ENCODE data around the gene ESRRA.

ESRRA gene

DNA sequence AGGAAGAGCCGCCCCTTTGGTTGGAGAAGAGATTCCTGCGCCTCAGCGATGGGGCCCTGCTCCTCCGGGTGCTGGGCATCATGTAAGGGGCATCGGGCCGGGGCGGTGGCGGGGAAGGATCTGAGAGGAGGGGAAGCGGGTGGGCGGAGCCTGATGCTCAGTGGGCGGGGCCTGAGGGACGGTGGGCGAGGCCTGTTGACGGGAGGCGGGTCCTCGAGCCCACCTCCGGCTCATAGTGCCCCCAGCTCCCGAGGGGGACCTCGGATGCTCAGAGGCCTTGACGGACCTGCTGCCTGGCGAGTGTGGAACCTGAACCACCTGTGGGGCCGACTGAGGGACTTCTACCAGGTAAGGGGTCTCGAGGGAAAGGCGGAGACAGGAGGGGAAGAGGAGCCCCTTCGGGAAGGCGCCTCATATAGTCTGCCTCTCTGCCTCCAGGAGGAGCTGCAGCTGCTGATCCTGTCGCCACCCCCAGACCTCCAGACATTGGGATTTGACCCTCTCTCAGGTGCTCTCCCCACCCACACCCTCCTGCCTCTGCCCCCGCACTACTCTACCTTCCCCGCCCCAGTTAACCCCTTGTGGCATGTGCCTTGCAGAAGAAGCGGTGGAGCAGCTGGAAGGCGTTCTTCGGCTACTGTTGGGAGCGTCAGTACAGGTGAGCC is 35.5 kb downstream of the ESRRA start:
- Mint-ChIP-seq H3K36me3 (peaks cover 72% of the 10 kb centered on the region), H3K27ac (peak overlapping the region; percentile 83), H3K9me3 (no peaks in the 10 kb centered on the region), H3K4me3 (peak overlapping the region; percentile 90), H3K4me1 (peaks cover 41% of the 10 kb centered on the region)
- ATAC-seq (peak; percentile 65), DNase-seq (ENCODE audit: low spot score in 2 of 2) (peak; percentile 81 to 95)

DNA sequence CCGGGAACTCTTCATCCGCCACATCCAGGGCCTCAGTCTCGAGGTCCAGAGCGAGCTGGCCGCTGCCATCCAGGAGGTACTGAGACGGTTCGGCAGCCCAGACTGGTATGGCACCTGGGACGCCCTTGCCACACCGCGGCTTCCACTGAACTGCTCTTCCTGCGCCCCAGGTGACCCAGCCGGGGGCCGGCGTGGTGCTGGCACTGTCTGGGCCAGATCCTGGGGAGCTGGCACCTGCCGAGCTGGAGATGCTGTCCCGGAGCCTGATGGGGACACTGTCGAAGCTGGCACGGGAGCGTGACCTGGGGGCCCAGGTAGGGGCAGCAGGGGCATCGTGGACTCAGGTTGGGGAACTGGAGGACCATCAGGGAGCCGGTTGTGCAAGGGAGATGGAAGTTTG is 36.1 kb downstream of the ESRRA start:
- Mint-ChIP-seq H3K4me3 (peak overlapping the region; percentile 90), H3K36me3 (peaks cover 79% of the 10 kb centered on the region), H3K9me3 (no peaks in the 10 kb centered on the region), H3K4me1 (peaks cover 41% of the 10 kb centered on the region), H3K27ac (peak overlapping the region; percentile 83)
- DNase-seq (ENCODE audit: low spot score in 2 of 2), result no peak
- no peak for ATAC-seq

DNA sequence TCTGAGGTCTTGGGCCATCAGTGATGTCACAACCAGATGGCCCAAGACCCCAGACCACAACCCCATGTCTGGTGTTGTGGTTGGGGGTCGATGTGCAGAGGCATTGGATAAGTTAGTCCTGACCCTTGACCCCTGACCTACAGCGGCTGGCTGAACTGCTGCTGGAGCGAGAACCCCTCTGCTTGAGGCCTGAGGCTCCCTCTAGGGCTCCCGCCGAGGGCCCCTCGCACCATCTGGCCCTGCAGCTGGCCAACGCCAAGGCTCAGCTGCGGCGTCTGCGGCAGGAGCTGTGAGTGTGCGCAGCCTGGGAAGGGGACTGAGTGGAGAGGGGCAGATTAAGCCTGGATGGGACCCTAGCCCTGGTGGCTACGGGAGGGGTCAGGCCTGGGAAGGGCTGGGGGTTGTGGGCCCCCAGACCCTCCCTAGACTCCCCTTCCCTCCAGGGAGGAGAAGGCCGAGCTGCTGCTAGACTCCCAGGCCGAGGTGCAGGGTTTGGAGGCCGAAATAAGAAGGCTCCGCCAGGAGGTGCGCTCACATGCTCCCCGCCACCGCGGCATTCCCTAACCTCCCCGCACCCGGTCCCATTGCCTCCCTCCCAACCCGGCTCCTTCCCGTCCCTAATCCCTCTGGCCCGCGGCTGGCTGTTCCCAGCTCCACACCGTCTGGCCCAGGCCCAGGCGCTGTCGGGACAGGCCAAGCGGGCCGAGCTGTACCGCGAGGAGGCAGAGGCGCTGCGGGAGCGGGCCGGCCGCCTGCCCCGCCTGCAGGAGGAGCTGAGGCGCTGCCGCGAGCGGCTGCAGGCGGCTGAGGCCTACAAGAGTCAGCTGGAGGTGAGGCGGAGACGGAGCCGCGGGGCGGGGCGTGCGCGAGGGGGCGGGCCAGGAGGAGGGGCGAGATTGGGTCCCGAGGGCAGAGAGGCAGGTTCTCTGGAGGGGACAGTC is 36.8 kb downstream of the ESRRA start:
- Mint-ChIP-seq H3K9me3 (no peaks in the 10 kb centered on the region), H3K4me1 (peaks cover 44% of the 10 kb centered on the region), H3K4me3 (peak overlapping the region; percentile 90), H3K36me3 (peaks cover 86% of the 10 kb centered on the region), H3K27ac (peak overlapping the region; percentile 83)
- ATAC-seq, result peak; percentile 78
- DNase-seq (ENCODE audit: low spot score in 2 of 2), result peak; percentile 80 to 95

GRCh38 chr11:64342869-64343745 is 37.8 kb downstream of the ESRRA start:
- Mint-ChIP-seq H3K4me1 (peaks cover 46% of the 10 kb centered on the region), H3K36me3 (peaks cover 88% of the 10 kb centered on the region), H3K4me3 (peak overlapping the region; percentile 90), H3K27ac (no peak overlapping the region), H3K9me3 (no peaks in the 10 kb centered on the region)
- DNase-seq (ENCODE audit: low spot score in 2 of 2), result no peak
- ATAC-seq, result no peak

DNA sequence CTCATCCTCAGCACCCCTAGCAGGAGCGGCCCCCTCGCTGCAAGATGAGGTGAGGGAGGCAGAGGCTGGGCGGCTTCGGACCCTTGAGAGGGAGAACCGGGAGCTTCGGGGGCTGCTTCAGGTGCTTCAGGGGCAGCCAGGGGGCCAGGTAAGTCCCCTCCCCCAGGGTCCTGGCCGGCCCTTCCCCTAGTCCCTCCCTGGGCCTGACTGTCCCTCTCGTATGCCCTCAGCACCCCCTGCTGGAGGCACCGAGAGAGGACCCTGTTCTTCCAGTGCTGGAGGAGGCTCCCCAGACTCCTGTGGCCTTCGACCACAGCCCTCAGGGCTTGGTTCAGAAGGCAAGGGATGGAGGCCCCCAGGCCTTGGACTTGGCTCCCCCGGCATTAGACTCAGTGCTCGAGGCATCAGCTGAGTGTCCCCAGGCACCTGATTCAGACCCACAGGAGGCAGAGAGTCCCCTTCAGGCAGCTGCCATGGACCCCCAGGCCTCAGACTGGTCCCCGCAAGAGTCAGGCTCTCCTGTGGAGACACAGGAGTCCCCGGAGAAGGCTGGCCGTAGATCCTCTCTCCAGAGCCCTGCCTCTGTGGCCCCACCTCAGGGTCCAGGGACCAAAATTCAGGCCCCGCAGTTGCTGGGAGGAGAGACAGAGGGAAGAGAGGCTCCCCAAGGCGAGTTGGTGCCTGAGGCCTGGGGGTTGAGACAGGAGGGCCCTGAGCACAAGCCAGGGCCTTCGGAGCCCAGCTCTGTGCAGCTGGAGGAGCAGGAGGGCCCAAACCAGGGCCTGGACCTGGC is 38.6 kb downstream of the ESRRA start:
- Mint-ChIP-seq H3K4me1 (peaks cover 41% of the 10 kb centered on the region), H3K27ac (no peak overlapping the region), H3K9me3 (no peaks in the 10 kb centered on the region), H3K4me3 (no peak overlapping the region), H3K36me3 (peaks cover 84% of the 10 kb centered on the region)
- ATAC-seq, result no peak
- no peak for DNase-seq (ENCODE audit: low spot score in 2 of 2)

DNA sequence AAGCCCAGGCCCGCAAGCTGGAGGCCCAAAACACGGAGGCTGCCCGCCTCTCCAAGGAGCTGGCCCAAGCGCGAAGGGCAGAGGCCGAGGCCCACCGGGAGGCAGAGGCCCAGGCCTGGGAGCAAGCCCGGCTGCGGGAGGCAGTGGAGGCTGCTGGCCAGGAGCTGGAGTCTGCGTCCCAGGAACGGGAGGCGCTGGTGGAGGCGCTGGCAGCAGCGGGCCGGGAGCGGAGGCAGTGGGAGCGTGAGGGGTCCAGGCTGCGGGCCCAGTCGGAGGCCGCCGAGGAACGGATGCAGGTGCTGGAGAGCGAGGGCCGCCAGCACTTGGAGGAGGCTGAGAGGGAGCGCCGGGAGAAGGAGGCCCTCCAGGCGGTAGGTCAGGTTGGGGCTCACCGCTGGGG is 39.5 kb downstream of the ESRRA start:
- peaks cover 84% of the 10 kb centered on the region for H3K36me3 Mint-ChIP-seq
- no peaks in the 10 kb centered on the region for H3K9me3 Mint-ChIP-seq
- H3K4me3 Mint-ChIP-seq, result no peak overlapping the region
- H3K4me1 Mint-ChIP-seq, result peaks cover 33% of the 10 kb centered on the region
- H3K27ac Mint-ChIP-seq, result peak overlapping the region; percentile 70
- ATAC-seq, result no peak
- DNase-seq (ENCODE audit: low spot score in 2 of 2), result no peak

DNA sequence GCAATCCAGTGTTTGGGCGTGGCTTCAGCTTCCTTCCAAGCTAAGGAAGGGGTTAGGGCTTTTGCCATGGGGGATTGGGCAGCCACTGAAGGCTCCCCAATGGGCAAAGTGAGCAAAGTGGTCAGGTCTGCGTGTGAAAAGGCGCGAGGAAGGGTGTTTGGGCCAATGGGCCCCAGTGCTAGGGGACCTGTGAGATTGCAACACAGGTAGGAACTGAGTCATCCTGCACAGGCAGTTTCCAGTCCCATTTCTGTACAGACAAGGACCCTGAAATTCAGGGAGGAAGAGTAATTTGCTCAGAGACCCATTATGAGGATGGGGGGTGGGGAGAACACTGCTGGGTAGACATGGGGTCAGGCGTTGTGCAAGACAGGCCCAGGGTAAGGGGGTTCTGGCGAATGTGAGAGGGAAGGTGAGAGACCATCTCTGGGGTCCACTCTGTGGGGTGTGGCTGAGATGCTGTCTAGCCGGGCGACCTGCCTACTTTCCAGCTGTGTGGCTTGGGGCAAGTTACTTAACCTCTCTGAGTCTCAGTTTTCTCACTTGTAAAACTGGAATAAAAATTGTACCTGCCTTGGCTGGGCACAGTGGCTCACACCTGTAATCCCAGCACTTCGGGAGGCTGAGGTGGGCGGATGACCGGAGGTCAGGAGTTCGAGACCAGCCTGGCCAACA is 42.0 kb downstream of the ESRRA start:
- ATAC-seq (no peak), DNase-seq (ENCODE audit: low spot score in 2 of 2) (no peak)
- Mint-ChIP-seq H3K4me3 (no peak overlapping the region), H3K9me3 (no peaks in the 10 kb centered on the region), H3K36me3 (peaks cover 89% of the 10 kb centered on the region), H3K4me1 (peaks cover 14% of the 10 kb centered on the region), H3K27ac (peak overlapping the region; percentile 70)

DNA sequence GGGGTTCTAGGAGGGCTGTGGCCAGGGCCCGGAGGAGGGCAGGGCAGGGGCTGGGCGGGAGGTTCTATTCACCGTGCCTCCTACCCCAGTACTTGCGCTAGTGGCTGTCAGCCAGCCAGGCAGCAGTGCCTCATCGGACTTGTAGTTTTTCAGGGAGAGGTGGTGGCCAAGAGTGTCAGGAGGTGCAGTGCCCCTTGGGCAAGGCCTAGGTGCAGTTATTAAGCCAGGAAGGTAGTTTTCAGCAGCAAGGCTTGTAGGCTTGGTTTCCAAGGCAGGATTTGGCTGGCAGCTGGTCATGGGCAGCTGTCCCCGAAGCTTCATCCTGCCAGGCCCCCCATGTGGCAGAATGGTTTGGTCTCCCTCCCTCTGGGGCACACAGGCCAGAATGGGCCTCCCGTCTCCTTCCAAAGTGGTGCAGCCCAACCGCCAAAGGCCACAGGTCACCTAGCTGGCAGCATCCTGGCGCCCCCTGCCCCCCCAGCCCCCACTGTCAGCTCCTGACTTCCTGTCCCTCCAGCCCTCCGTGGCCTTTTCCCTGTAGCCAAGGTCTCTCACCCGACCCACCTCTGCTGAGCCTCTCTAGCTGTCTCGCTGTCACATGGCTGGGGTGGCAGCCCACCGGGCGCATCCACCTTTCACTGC is 43.2 kb downstream of the ESRRA start:
- H3K9me3 Mint-ChIP-seq, result no peaks in the 10 kb centered on the region
- DNase-seq (ENCODE audit: low spot score in 2 of 2) (no peak), ATAC-seq (no peak)
- H3K36me3 Mint-ChIP-seq, result peaks cover 94% of the 10 kb centered on the region
- peak overlapping the region; percentile 37 for H3K27ac Mint-ChIP-seq
- peaks cover 14% of the 10 kb centered on the region for H3K4me1 Mint-ChIP-seq
- H3K4me3 Mint-ChIP-seq, result no peak overlapping the region

DNA sequence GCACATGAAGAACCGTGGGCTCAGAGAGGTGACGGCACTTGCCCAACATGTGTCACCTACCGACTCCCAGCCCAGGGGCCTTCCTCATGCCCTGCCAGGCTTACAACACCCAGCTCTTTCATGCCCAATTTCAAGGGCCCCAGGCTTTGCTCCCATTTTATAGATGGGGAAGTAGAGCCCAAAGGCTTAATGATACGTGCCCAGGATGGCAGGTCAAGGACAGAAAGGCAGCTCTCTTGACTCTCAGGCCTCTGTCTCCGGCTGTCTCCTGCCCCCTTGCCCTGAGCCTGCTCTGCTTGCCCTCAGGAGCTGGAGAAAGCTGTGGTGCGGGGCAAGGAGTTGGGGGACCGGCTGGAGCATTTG is 43.7 kb downstream of the ESRRA start:
- no peak for DNase-seq (ENCODE audit: low spot score in 2 of 2)
- no peak for ATAC-seq
- Mint-ChIP-seq H3K4me1 (peaks cover 14% of the 10 kb centered on the region), H3K9me3 (no peaks in the 10 kb centered on the region), H3K4me3 (no peak overlapping the region), H3K27ac (peak overlapping the region; percentile 37), H3K36me3 (peaks cover 89% of the 10 kb centered on the region)

DNA sequence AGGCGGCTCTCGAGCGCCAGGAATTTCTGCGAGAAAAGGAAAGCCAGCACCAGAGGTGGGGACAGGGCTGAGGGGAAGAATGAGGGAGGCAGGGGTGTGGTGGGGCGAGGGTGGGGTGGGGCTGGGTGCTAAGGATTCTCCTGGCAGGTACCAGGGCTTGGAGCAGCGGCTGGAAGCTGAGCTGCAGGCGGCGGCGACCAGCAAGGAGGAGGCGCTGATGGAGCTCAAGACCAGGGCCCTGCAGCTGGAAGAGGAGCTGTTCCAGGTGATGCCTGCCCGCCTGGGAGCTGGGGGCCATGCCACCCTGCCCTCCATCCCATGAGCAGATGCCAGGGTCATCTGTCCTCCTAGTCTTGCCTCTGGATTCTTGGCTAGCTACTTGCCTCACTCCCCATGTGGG is 44.1 kb downstream of the ESRRA start:
- H3K27ac Mint-ChIP-seq, result no peak overlapping the region
- no peak for DNase-seq (ENCODE audit: low spot score in 2 of 2)
- ATAC-seq, result no peak

DNA sequence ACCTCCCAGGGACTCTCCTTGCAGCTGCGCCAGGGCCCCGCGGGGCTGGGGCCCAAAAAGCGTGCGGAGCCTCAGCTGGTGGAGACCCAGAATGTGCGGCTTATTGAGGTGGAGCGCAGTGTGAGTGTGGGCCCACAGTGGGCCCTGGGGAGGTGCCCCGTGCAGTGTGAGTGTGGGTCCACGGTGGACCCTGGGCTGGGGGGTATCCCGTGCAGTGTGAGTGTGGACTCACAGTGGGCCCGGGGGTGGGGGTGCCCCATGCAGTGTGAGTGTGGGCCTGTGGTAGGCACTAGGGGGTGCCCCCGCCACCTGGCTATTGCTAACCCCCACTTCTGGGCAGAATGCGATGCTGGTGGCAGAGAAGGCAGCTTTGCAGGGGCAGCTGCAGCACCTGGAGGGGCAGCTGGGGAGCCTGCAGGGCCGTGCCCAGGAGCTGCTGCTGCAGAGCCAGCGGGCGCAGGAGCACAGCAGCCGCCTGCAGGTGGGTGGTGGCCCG is 45.9 kb downstream of the ESRRA start:
- H3K27ac Mint-ChIP-seq, result peak overlapping the region; percentile 54
- no peak for ATAC-seq

More for the DNA sequence above, 44.1 kb downstream of the ESRRA start:
- peaks cover 14% of the 10 kb centered on the region for H3K4me1 Mint-ChIP-seq
- peaks cover 85% of the 10 kb centered on the region for H3K36me3 Mint-ChIP-seq
- H3K9me3 Mint-ChIP-seq, result no peaks in the 10 kb centered on the region
- H3K4me3 Mint-ChIP-seq, result no peak overlapping the region

GRCh38 chr11:64352099-64352994 is 47.0 kb downstream of the ESRRA start:
- Mint-ChIP-seq H3K4me1 (peaks cover 8% of the 10 kb centered on the region), H3K27ac (no peak overlapping the region), H3K9me3 (no peaks in the 10 kb centered on the region), H3K4me3 (no peak overlapping the region), H3K36me3 (peaks cover 76% of the 10 kb centered on the region)
- ATAC-seq (no peak), DNase-seq (ENCODE audit: low spot score in 2 of 2) (no peak)

More for the DNA sequence above, 45.9 kb downstream of the ESRRA start:
- Mint-ChIP-seq H3K36me3 (peaks cover 80% of the 10 kb centered on the region), H3K4me1 (peaks cover 7% of the 10 kb centered on the region), H3K9me3 (no peaks in the 10 kb centered on the region), H3K4me3 (no peak overlapping the region)
- DNase-seq (ENCODE audit: low spot score in 2 of 2), result no peak

Measured in stimulated activated effector memory CD8-positive, alpha-beta T cell treated with anti-CD3 and anti-CD28 coated beads, Interleukin-12 subunit alpha, Interleukin-12 subunit beta, amount 100 ng/mL, for 72 hours (primary cell).